H1 (cell line): Measurements from ENCODE around the gene SLC43A3. TPM values are rescaled to one million over a fixed set of nuclear protein-coding genes. Genes with fewer than 3 reads are reported as not detected.

ENCODE experiments used
- CTCF ChIA-PET: fragments of 300-600 bp; sonication (Branson Sonifier 250); formaldehyde crosslinking; loops from one replicate; lab custom pipeline; 2021; ENCODE audit not compliant: partially characterized antibody; lab: Charles Lee
- POLR2A ChIA-PET: fragments of 300-600 bp; sonication (Branson Sonifier 250); formaldehyde crosslinking; loops from one replicate; lab custom pipeline; 2021; ENCODE audit warnings: inconsistent platforms; ENCODE audit not compliant: partially characterized antibody; lab: Charles Lee
- DNase-seq, 2 experiments: peaks; one replicate each; pipeline versions ENCODE4 v3.0.0 to v3.0.0-alpha.2; 2010 to 2022; ENCODE audit warnings: low spot score in 2 of 2, low read depth in 1 of 2, mixed read lengths in 1 of 2
- FAIRE-seq: peaks from 2 replicates; lab custom pipeline; 2011; peaks lifted over from hg19 to GRCh38; lab: Jason Lieb, UNC
- H2AFZ ChIP-seq: 2 replicates; pipeline ENCODE4 v1.8.1; 2012; ENCODE audit warnings: low read length, inconsistent platforms
- H2AK5ac ChIP-seq: 2 replicates; pipeline ENCODE4 v1.6.1; 2013; ENCODE audit warnings: low read depth, low read length
- H2BK120ac ChIP-seq: replicated peaks from 2 replicates; pipeline ENCODE3; 2013; ENCODE audit warnings: low read depth, low read length, inconsistent platforms
- H2BK12ac ChIP-seq: 2 replicates; pipeline ENCODE4 v1.6.1; 2013; ENCODE audit warnings: low read depth, low read length
- H2BK15ac ChIP-seq: 2 replicates; pipeline ENCODE4 v1.6.1; 2013; ENCODE audit warnings: low read length
- H2BK20ac ChIP-seq: 2 replicates; pipeline ENCODE4 v1.6.1; 2013; ENCODE audit warnings: low read length
- H2BK5ac ChIP-seq: 2 replicates; pipeline ENCODE4 v1.6.1; 2013; ENCODE audit warnings: low read depth, low read length
- H3K14ac ChIP-seq: 2 replicates; pipeline ENCODE4 v1.6.1; 2013; ENCODE audit warnings: inconsistent platforms; ENCODE audit not compliant: insufficient read length
- H3K18ac ChIP-seq: 2 replicates; pipeline ENCODE4 v1.6.1; 2013; ENCODE audit warnings: low read length; ENCODE audit errors: extremely low read depth
- H3K23ac ChIP-seq: 2 replicates; pipeline ENCODE4 v1.6.1; 2013; ENCODE audit warnings: inconsistent platforms; ENCODE audit not compliant: insufficient read length
- H3K23me2 ChIP-seq: 2 replicates; pipeline ENCODE4 v1.6.1; 2013; ENCODE audit warnings: low read depth, low read length
- H3K27ac ChIP-seq: 2 replicates; pipeline ENCODE4 v1.6.1; 2011; ENCODE audit warnings: low read depth, low read length, inconsistent platforms
- H3K27me3 ChIP-seq, 4 experiments: replicated peaks in 1 of 4; 1 replicate in 1 of 4; 2 replicates in 3 of 4; pipeline versions ENCODE4 v1.6.1 to v1.8.1; 2011 to 2013; ENCODE audit warnings: low read length in 3 of 4, mild to moderate bottlenecking in 3 of 4, inconsistent platforms in 2 of 4, mixed read lengths in 2 of 4, moderate library complexity in 1 of 4; ENCODE audit not compliant: control insufficient read depth in 3 of 4, insufficient read depth in 3 of 4; ENCODE audit errors: extremely low read depth in 1 of 4
- H3K36me3 ChIP-seq, 4 experiments: 2 replicates each; pipeline versions ENCODE4 v1.6.1 to v1.8.1; 2011 to 2013; ENCODE audit warnings: mild to moderate bottlenecking in 4 of 4, low read length in 3 of 4, moderate library complexity in 2 of 4, control low read depth in 1 of 4, inconsistent platforms in 1 of 4; ENCODE audit not compliant: insufficient read depth in 4 of 4, control insufficient read depth in 2 of 4
- H3K4ac ChIP-seq: replicated peaks from 2 replicates; pipeline ENCODE3; 2013; ENCODE audit warnings: low read length, low read depth, mixed read lengths, inconsistent platforms; ENCODE audit not compliant: insufficient read length
- H3K4me1 ChIP-seq, 4 experiments: replicated peaks in 1 of 4; 1 replicate in 1 of 4; 2 replicates in 3 of 4; pipeline versions ENCODE4 v1.6.1 to v1.8.1; 2011 to 2013; ENCODE audit warnings: low read length in 3 of 4, inconsistent platforms in 2 of 4, mixed read lengths in 1 of 4; ENCODE audit not compliant: insufficient read depth in 4 of 4, control insufficient read depth in 3 of 4
- H3K4me2 ChIP-seq, 2 experiments: 2 replicates each; pipeline versions ENCODE4 v1.6.1 to v1.8.1; 2011 to 2013; ENCODE audit warnings: low read depth in 2 of 2, low read length in 2 of 2, control low read depth in 1 of 2, inconsistent platforms in 1 of 2, mild to moderate bottlenecking in 1 of 2; ENCODE audit not compliant: insufficient read depth in 1 of 2
- H3K4me3 ChIP-seq, 4 experiments: fragments of 200-600, 300-600 bp in 1 of 4; sonication (generic), shearing (Covaris generic), sonication (Bioruptor Twin) in 1 of 4; 2 replicates each; pipeline versions ENCODE4 v1.5.1 to v1.8.1; 2011 to 2016; ENCODE audit warnings: low read length in 4 of 4, low read depth in 3 of 4, control low read depth in 2 of 4, inconsistent platforms in 2 of 4, mild to moderate bottlenecking in 2 of 4, mixed read lengths in 1 of 4, moderate library complexity in 1 of 4; ENCODE audit not compliant: insufficient read depth in 2 of 4; ENCODE audit errors: extremely low read depth in 1 of 4
- H3K56ac ChIP-seq: replicated peaks from 2 replicates; pipeline ENCODE3; 2013; ENCODE audit warnings: low read depth, mild to moderate bottlenecking, mixed read lengths, low read length, inconsistent platforms; ENCODE audit not compliant: insufficient read length
- H3K79me1 ChIP-seq: 2 replicates; pipeline ENCODE4 v1.6.1; 2013; ENCODE audit warnings: low read depth, low read length, control low read depth
- H3K79me2 ChIP-seq, 2 experiments: 2 replicates each; pipeline versions ENCODE4 v1.6.1 to v1.8.1; 2012 to 2013; ENCODE audit warnings: low read length in 2 of 2, mild to moderate bottlenecking in 2 of 2, inconsistent platforms in 1 of 2; ENCODE audit not compliant: insufficient read depth in 2 of 2, control insufficient read depth in 1 of 2
- H3K9ac ChIP-seq, 4 experiments: replicated peaks in 1 of 4; 1 replicate in 1 of 4; 2 replicates in 3 of 4; pipeline versions ENCODE4 v1.6.1 to v1.8.1; 2011 to 2013; ENCODE audit warnings: low read depth in 3 of 4, low read length in 3 of 4, control low read depth in 2 of 4, mild to moderate bottlenecking in 2 of 4, moderate library complexity in 2 of 4, inconsistent platforms in 1 of 4; ENCODE audit errors: extremely low read depth in 1 of 4
- H3K9me3 ChIP-seq, 2 experiments: 2 replicates each; pipeline versions ENCODE4 v1.6.1 to v1.8.1; 2012 to 2013; ENCODE audit warnings: mild to moderate bottlenecking in 2 of 2, moderate library complexity in 2 of 2, control low read depth in 1 of 2, inconsistent platforms in 1 of 2, low read depth in 1 of 2, low read length in 1 of 2, mixed read lengths in 1 of 2; ENCODE audit not compliant: insufficient read depth in 2 of 2
- H4K20me1 ChIP-seq, 2 experiments: replicated peaks in 1 of 2; 2 replicates each; pipeline versions ENCODE3 to v1.8.1; 2011 to 2013; ENCODE audit warnings: inconsistent platforms in 2 of 2, low read length in 2 of 2, mild to moderate bottlenecking in 1 of 2; ENCODE audit not compliant: insufficient read depth in 2 of 2, control insufficient read depth in 1 of 2
- H4K5ac ChIP-seq: 2 replicates; pipeline ENCODE4 v1.6.1; 2013; ENCODE audit warnings: low read length, low read depth, mixed read lengths, inconsistent platforms; ENCODE audit not compliant: insufficient read length
- H4K8ac ChIP-seq: 2 replicates; pipeline ENCODE4 v1.8.0; 2013; ENCODE audit warnings: mild to moderate bottlenecking, moderate library complexity, low read length, inconsistent platforms; ENCODE audit not compliant: insufficient read depth; ENCODE audit errors: extremely low read depth
- H4K91ac ChIP-seq: replicated peaks from 2 replicates; pipeline ENCODE3; 2013; ENCODE audit warnings: low read length, mixed read lengths, inconsistent platforms; ENCODE audit not compliant: insufficient read length
- BACH1 ChIP-seq: IDR thresholded peaks from 2 replicates; pipeline ENCODE4 v1.6.1; 2012; ENCODE audit warnings: low read length, improper control_type of control experiment
- CBX5 ChIP-seq: fragments of 300-800, 300-1000 bp; sonication (generic); IDR thresholded peaks from 2 replicates; pipeline ENCODE4 v1.7.1; 2016; ENCODE audit warnings: antibody characterized with exemption, low read length, low read depth
- CHD1 ChIP-seq: IDR thresholded peaks from 2 replicates; pipeline ENCODE4 v1.6.1; 2012; ENCODE audit warnings: low read depth, low read length, improper control_type of control experiment
- CTBP2 ChIP-seq: IDR thresholded peaks from 2 replicates; pipeline ENCODE4 v1.7.0; 2011; ENCODE audit warnings: borderline replicate concordance, mild to moderate bottlenecking, moderate library complexity, mixed read lengths, low read length; ENCODE audit not compliant: insufficient read depth, insufficient read length
- FOSL1 ChIP-seq: IDR thresholded peaks from 2 replicates; pipeline ENCODE4 v1.6.1; 2011; ENCODE audit warnings: mild to moderate bottlenecking, low read depth, low read length, moderate library complexity; ENCODE audit not compliant: insufficient read depth
- KDM4A ChIP-seq: IDR thresholded peaks from one replicate; pipeline ENCODE4 v1.7.1; 2012; ENCODE audit warnings: low read depth, mild to moderate bottlenecking, moderate library complexity, low read length, inconsistent platforms; ENCODE audit not compliant: severe bottlenecking
- PHF8 ChIP-seq: fragments of 200-600 bp; sonication (generic); conservative IDR thresholded peaks from 2 replicates; pipeline ENCODE4 v1.7.1; 2012; ENCODE audit warnings: low read depth, mild to moderate bottlenecking, inconsistent platforms, low read length, moderate library complexity
- RFX5 ChIP-seq: IDR thresholded peaks from 2 replicates; pipeline ENCODE4 v1.6.1; 2011; ENCODE audit warnings: low read depth, low read length, improper control_type of control experiment, borderline replicate concordance
- SIN3A ChIP-seq, 2 experiments: IDR thresholded peaks in 1 of 2; conservative IDR thresholded peaks in 1 of 2; 2 replicates each; pipeline ENCODE4 v1.6.1; 2011 to 2012; ENCODE audit warnings: low read length in 2 of 2, improper control_type of control experiment in 1 of 2, low read depth in 1 of 2, mild to moderate bottlenecking in 1 of 2
- SIX5 ChIP-seq: IDR thresholded peaks from 2 replicates; pipeline ENCODE4 v1.6.1; 2011; ENCODE audit warnings: mild to moderate bottlenecking, low read depth, low read length
- SP2 ChIP-seq: IDR thresholded peaks from 2 replicates; pipeline ENCODE4 v1.6.1; 2012; ENCODE audit warnings: mild to moderate bottlenecking, low read length, inconsistent platforms
- TAF1 ChIP-seq: IDR thresholded peaks from 2 replicates; pipeline ENCODE4 v1.6.1; 2011; ENCODE audit warnings: mild to moderate bottlenecking, low read depth, low read length
- TEAD4 ChIP-seq: IDR thresholded peaks from 2 replicates; pipeline ENCODE4 v1.6.1; 2012; ENCODE audit warnings: low read depth, low read length, inconsistent platforms, mixed read lengths
- YY1 ChIP-seq: IDR thresholded peaks from 2 replicates; pipeline ENCODE4 v1.6.1; 2011; ENCODE audit warnings: low read depth, mild to moderate bottlenecking, low read length
- WGBS, 2 experiments: shearing (Covaris generic) in 1 of 2; methylation state at CpG; one replicate each; pipeline versions ENCODE4 v1.1.6 to v1.1.7; 2013 to 2015; ENCODE audit warnings: low lambda C conversion rate in 2 of 2, mixed read lengths in 2 of 2, inconsistent platforms in 1 of 2, low coverage in 1 of 2, missing lambda C conversion rate in 1 of 2; ENCODE audit not compliant: insufficient replicate concordance in 2 of 2, insufficient coverage in 1 of 2, insufficient read length in 1 of 2; ENCODE audit errors: extremely low coverage in 1 of 2, missing lambda C conversion rate in 1 of 2; 5-methylcytosine and 5-hydroxymethylcytosine counted together
- polyA plus RNA-seq, 7 experiments: library from polyadenylated mRNA; depleted of rRNA in 3 of 7; stranded (reverse) in 5 of 7; unstranded in 2 of 7; fragments of >200 nt in 5 of 7; fragments of 200-250 nt in 2 of 7; gene quantifications; 1 replicate in 5 of 7; 2 replicates in 1 of 7; 4 replicates in 1 of 7; pipeline versions ENCODE4 v1.2.1 to v1.2.3, GENCODE V29; 2011 to 2013; ENCODE audit warnings: missing spikeins in 2 of 7, mixed read lengths in 2 of 7
- total RNA-seq: library from RNA; stranded (reverse); fragmentation: NEBNext Ultra II Directional; extraction: Animal tissue kit (Norgen Biotek cat#: 25700); gene quantifications from 2 replicates; pipeline ENCODE4 v1.2.1, GENCODE V29; 2021
- TF ChIP-seq, protein P1 (sequence below): IDR thresholded peaks from 2 replicates; pipeline ENCODE4 v1.6.1; 2012; ENCODE audit warnings: inconsistent platforms

Gene SLC43A3
- total and polyA plus RNA-seq, 2 of the 8 experiments (the other 6 are each of a cell fraction or from before 2014, with no cell fraction given), result 31.8 to 67.8 TPM

DNA sequence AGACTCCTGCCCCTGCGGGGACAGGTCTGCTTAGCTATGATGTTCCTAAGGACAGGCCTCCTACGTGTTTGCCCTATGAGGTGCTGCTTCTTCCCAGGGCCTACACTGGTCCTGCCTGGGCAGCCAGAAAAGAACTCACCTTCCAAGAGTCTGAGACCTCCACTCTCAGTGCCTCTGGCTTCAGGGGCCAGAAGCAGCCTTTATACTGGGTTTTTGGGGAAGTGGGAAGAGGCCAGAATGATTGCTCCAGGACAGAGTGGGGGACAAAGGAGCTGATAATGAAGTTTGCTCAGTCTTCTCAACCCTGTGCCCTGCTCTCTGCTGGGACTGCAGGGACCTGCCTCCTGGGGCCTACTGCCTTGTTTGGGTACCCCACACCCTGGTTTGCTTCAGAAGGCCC, 45.9 kb downstream of the SLC43A3 start, which contains the start of gene PRG3:
Gene PRG3 (minus strand): TSS at position 176 of the 400 bp plus-strand sequence. CDS start 442 bp downstream, outside the sequence.
- no peak within 1 kb of the TSS for H3K4me2 ChIP-seq
- H3K4ac ChIP-seq, result no peak within 1 kb of the TSS
- no peak within 1 kb of the TSS for H4K8ac ChIP-seq
- no peak within 1 kb of the TSS for H2BK12ac ChIP-seq
- no peak within 1 kb of the TSS for H2BK120ac ChIP-seq
- H4K5ac ChIP-seq, result no peak within 1 kb of the TSS
- no peaks in the 10 kb centered on the region for H3K79me1 ChIP-seq
- H3K27ac ChIP-seq, result no peak within 1 kb of the TSS
- H3K14ac ChIP-seq, result no peak within 1 kb of the TSS
- peaks cover 0 to 2% (median 0%) of the 10 kb centered on the region in 4 experiments; a peak in 1 of 7 replicates for H3K27me3 ChIP-seq
- H3K4me3 ChIP-seq, result no peak within 1 kb of the TSS
- no peaks in the 10 kb centered on the region for H4K20me1 ChIP-seq
- POLR2A ChIA-PET, result interaction anchor here (1.2 to 2.0 kb wide), 2 partner anchors 15 to 78 kb away, joined by 3 to 5 read pairs; no protein-coding TSS in a partner anchor
- H3K9ac ChIP-seq, result no peak within 1 kb of the TSS
- 78% methylated on average over 2 of the region's 2 CpGs; no CpG with 5 or more reads in 1 of the 2 experiments for WGBS, 2 experiments
- H3K79me2 ChIP-seq, result no peaks in the 10 kb centered on the region
- H3K9me3 ChIP-seq, result no peaks in the 10 kb centered on the region
- no peaks in the 10 kb centered on the region for H3K4me1 ChIP-seq
- H2BK15ac ChIP-seq, result no peak within 1 kb of the TSS
- CTCF ChIA-PET, result interaction anchor here (0.7 to 1.7 kb wide), 5 partner anchors 10 to 121 kb away, joined by 3 to 5 read pairs (median 4); no protein-coding TSS in a partner anchor
- no peak within 1 kb of the TSS for H3K23ac ChIP-seq
- no peak within 1 kb of the TSS for H2BK5ac ChIP-seq
- H2AFZ ChIP-seq, result no peak within 1 kb of the TSS
- H2AK5ac ChIP-seq, result no peak within 1 kb of the TSS
- H3K23me2 ChIP-seq, result peaks cover 2% of the 10 kb centered on the region; the same call in 1 of the 2 replicates
- H3K36me3 ChIP-seq, result no peaks in the 10 kb centered on the region
- no peak for FAIRE-seq
- H2BK20ac ChIP-seq, result no peak within 1 kb of the TSS
- H4K91ac ChIP-seq, result no peak within 1 kb of the TSS
- H3K56ac ChIP-seq, result no peak within 1 kb of the TSS
- no peak within 1 kb of the TSS for H3K18ac ChIP-seq
- no peak for DNase-seq
- TF ChIP-seq KDM4A (no peak), SP2 (no peak), CTBP2 (no peak), CHD1 (no peak), PHF8 (no peak), TAF1 (no peak), RFX5 (no peak), FOSL1 (no peak), BACH1 (no peak), CBX5 (no peak), TEAD4 (no peak), SIX5 (no peak), YY1 (no peak), SIN3A (conservative IDR thresholded peaks at IDR 0.05 in 1 of 2, IDR thresholded peaks at IDR 0.05 in 1 of 2; ENCODE audit: low read depth in 1 of 2, low read length in 2 of 2) (no peak)
- TF ChIP-seq, protein P1, sequence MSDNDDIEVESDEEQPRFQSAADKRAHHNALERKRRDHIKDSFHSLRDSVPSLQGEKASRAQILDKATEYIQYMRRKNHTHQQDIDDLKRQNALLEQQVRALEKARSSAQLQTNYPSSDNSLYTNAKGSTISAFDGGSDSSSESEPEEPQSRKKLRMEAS, result no peak
